Activated CD8-positive, alpha-beta memory T cell treated with anti-CD3 and anti-CD28 coated beads, Interleukin-2, amount 50 U/mL, for 24 hours (primary cell): ENCODE results near the gene AMOTL2.

Experiments
- DNase-seq: peaks from one replicate; pipeline ENCODE4 v3.0.0-alpha.2; 2020; ENCODE audit errors: extremely low read depth

The AMOTL2 gene

DNA sequence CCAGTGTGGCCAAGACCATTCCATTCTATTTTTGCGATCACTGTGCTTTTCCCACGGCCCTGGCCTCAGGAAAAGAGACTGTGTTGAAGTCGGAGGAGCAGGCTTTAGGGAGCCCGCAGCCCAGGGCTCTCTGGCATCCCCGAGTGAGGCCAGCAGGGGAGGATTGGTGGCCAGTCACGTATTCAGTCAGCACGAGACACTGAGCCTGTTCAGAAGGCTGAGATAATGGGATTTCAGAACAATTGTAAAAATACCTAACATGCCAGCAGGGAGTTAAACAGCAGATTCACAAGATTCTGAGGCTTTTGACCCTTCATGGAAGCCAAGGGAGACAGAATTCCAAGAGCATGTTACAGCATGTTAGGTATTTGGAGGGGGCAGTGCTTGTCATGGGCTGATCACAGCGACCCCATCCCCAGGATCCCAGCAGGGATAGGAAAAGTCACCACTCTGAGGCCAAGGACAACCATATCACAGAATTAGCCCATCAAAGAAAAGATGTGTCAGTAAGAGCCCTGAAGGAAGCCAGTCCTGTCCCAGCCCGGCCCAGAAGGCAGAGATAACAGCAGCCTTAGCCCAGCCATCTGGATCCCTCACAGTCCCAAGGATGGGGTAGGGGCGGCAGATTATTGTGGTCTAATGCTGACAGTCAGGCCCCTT lies 40.6 kb downstream of the AMOTL2 start:
- DNase-seq = no peak

DNA sequence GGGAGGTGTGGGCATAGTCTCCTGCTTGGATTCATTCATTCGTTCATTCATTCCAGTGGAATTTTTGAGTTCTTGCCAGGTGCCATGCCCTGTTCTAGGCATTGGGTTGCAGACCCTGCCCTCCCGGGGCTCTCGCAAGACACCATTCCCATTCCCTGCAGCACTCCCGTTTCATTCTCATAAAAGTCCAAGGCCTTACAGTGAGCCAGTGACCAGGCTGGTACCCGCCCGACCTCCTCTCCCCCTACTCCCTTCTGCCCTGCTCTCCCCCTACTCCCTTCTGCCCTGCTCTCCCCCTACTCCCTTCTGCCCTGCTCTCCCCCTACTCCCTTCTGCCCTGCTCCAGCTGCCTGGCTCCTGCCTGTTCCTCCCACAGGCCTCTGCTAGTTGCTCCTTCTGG lies 41.9 kb downstream of the AMOTL2 start:
- DNase-seq = no peak

DNA sequence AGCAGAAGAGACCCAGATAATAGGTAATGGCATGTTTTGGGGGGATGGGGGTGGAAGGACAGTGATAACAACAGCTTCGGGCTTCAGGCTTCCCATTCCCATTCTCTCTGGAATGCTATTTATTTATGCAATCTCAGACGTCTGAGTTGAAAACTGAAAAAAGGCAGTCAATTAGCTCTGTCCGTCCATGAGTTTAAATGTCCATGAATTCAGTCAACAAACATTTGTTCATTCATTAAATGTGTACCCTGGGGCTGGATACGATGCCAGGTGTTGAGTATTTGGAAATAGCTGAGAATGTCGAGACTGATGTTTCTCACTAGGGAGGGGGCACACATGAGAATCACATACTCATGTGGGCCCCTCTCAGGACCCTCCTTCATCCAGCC lies 42.4 kb downstream of the AMOTL2 start:
- DNase-seq = no peak

DNA sequence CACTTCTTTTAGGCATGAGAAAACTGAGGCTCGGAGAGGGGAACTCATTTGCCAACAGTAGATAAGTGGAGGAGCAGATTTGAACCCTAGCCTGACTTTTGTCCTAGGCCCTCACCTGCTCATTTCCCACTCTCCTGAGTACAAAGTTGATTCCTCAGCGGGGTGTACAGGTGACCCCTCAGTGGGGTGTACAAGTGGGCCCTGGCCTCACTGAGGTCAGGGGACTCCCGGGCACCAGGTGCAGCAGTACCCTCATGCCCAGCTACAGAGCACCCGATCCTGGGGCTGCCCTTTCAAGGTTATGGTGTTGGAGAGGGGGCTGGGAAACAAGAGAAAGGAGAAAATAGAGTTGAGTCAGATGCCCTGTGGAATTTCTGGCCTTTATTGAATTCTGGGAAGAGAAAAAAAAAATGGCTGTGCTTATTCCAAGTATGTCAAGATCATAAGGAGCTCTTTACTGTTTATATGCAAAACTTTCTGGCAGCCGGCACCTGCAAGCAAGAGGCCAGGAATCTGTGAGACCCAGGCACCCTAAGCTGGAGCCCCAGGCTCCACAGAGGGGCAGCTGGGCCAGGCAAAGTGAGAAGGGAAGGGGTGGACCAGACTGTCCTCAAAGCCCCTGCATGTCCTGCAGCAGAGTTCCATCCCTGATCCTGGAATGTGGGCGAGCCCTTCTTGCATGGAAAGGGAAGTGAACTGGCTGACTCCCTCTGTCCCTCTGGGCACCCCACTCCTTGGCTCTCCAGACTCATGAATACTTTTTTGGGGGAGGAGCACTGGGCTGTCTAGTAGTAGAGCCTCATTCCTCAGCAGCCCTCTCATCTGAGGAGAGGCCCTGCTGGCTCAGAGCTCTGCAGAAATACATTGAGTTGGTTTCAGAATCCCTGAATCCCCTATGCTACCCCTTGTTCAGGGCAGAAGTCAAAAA lies 43.1 kb downstream of the AMOTL2 start:
- DNase-seq = no peak

DNA sequence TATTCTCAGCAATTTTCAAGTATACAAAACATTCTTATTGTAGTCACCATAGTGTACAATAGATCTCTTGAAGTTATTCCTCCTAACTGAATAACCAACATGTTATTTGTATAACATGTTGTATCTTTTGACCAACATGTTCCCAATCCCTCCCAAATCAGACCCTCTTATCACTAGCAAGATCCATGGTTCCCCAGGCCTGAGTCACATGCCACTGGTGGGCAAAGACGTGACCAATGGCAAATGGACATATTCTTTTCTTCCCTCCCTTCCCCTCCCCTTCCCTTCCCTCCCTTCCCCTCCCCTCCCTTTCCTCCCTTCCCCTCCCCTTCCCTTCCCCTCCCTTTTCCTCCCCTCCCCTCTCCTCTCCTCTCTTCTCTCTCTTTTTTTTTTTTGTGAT lies 45.4 kb downstream of the AMOTL2 start:
- no peak for DNase-seq

DNA sequence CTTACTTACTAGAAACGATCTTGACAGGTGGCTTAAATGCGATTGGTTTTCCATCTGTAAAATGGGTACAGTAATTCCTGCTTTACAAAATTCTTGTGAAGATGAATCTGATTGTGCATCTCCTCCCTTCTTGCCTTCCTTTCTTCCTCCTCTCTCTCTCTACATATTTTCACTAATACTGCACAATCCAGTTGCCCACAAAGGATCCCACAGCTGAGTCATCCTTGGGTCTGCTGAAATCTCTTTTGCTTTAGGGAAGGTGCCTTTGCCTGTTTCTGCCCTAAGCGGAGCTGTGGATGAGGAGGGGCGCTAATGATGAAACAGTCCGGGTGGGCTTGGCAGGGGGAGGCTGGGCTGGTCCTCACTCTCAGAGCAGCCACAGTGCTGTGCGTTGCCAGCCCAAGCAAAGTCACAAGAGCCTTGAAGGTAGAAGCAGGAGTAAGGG lies 46.1 kb downstream of the AMOTL2 start:
- no peak for DNase-seq

DNA sequence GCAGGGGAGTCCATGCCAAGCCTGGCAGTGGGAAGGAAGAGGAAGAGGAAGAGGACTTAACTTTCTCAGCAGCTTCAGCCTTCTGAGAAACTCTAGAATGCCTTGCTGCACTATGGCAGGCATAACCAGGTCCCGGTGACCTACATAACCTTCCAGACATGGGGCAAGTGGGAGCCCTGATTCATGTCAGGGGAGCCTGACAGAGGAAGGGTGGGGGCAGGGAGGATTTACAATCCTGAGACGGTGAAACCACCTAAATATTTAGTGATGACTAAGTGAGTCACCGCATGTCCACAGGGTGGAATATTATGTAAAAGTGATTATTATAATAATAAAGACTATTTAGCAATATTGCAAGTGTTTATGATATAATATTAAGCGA lies 46.7 kb downstream of the AMOTL2 start:
- no peak for DNase-seq

DNA sequence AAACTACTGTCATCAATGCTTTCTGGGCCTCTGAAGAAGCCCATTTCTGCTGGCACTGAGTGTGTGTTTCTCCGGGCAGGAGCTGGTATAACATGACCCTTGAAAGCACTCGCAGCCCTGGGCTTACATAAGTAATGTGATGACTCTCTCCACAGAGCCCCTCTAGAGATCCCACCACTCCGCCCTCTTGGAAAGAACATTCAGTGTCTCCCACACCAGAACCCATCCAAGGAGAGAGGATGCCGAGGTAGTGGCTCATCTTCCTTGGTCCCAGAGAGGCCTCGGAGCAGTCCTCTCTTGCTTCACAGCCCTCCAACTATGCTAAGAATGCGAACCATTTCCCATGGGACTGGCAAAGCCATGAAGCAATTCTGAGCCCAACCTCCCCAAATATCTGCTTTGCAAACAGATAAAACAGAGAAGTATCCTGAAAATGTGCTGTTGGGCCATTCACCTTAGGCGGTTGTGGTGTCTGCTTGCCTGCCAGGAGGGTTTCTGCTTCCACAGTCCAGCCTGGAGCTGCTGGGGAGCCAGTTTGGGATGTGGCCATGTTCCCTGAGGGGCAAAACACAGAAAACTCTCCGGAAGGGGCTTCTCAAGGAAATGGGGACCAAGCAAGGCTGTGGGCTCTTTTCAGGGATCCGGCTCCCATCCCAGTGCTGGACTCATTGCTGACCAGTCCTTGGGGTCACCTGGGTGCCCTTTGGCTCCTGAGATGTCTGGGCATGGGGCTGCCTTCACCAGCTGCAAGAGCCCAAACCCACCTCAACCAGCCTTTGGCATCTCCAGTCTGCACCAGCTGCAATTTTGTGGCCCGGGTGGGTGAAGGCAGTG lies 47.3 kb downstream of the AMOTL2 start:
- no peak for DNase-seq

DNA sequence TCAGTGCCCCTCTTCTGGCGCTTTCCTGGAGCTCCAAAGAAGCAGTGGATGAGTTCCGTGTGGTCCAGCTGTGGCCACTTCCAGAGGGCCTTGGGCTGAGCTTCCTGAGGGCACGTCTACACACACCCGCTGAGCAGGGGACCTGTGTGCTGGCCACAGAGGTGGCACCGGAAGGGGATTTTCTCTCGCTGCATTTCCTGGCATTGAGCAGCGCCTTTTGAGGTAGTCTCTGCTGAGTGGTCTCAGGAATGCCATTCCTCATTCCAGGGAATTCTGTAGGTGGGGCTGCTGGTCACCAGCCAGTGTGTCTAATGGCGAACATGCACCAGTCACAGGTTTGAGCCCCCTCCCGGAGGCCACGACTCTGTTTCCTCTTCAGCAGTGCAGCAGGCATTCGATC lies 48.1 kb downstream of the AMOTL2 start:
- no peak for DNase-seq

DNA sequence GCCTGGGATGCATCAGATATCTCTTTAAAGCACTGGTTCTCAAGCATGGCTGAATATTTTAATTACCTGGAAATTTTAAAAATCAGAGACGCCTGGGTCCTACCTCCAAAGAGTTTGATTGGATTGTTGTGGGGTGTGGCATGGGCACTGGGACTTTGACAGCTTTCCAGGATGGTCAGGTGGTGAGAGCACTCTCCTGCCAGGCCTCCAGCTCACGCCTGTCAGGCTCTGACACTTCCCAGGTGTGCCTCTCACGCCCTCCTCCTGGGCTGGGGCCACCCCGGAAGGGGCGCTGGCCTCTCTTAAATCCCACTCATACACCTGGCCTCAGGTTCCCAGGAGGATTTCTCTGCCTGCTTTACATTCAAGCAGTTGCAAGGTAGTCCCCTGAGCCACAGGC lies 48.5 kb downstream of the AMOTL2 start:
- no peak for DNase-seq

DNA sequence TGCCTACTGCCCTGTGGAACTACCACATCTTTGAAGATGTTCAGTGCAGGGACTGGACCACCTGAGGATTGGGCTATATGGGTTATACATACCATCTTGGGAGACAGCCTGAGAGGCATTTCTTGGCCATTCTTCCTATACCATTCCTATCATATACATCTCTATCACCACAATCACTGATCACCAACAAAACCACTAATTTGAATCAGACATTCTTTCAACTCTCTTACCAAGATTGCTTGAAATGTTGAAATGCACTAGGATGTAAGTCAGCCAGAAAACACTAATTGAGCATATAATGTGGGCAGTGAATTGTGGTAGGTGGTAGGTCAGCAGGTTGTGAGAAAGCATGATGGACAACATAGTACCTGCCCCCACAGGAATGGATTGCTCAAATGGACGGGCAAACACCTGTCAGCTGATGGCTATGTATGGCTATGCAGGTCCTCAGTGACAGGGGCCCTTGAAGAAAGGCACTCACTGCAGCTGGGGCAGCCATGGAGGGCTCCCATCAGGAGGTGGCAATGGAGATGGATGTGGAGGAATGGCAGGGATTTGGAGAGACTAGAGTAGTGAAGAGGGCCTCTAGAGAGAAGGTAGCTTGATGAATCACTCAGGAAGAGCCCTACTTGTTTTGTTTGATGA lies 49.1 kb downstream of the AMOTL2 start:
- no peak for DNase-seq

DNA sequence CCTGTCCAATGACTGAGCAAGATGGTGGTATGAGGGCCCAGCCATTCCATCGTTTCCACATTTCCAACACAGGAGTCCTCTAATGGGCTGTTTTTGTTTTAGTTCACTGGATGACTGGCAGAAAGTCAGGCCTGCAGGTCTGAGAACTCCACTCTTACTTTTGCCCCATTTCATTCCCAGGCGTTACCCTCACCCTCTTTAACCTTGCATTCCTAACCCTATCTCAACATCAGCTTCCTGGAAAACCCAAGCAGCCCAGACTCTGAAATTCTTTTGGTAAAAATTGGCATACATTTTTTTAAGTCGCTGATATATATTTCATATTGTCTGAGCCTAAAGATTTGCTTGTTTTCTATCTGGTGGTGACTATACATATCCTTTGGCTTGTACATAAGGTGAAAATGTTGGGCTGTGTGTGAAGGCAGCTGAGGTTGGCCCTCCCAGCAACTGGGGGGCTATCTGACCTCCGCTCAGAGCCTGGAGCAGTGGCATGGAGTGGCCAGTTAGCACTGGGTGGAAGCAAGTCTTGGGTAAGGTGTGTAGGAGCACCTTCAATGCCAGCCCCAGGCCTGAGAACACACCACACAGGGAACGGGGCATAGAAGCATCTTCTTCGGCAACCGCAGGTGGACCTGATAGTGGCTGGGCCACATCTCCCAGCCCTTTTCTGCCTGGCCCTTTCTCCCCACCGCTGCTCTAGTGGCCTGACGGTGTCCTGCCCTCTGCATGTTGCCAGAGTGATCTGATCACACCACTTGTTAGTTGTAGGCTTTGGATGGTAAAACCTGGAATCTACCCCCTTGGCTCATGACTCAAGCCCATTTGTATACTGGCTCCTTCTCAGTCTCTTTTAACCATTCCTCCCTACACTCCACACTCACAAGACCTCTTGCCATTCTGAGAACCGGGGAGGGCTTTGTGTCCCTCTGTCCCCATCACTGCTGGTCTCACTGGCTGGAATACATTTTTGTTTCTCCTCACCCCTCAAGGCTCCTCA lies 50.0 kb downstream of the AMOTL2 start:
- DNase-seq = no peak

DNA sequence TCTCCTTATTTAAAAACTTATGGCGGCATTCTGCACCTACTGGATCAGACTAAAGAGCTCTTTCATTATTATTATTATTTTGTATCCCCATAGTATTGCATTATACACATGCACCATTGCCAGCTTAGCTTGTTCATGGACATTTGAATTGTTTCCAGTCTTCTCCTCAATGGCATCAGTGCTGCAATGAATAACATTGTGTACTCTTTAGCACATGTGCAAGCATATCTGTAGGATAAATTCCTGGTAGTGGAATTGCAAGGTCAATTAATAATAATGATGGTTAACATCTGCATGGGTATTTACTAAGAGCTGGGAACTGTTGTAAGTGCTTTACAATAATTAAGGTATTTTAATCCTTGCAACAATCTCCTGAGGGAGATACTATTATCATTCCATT lies 52.0 kb downstream of the AMOTL2 start:
- no peak for DNase-seq

DNA sequence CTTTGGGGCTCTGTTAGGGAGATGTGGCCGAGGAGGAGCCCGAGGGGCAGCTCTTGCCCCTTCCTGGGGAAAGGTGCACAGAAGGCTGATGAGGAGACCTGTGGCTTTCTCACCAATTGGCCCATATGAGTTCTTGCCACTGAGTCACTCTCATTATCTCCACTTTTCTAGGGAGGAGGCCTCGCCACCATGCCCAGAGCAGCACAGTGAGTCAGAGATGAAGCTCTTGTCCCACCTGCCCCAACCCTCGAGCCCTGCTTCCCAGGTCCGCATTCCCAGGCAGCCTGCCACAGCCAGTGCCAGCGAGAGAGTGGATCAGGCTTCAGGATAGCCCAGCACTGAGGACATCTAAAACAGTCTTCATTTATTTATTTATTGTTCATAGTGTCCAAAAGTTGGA lies 53.5 kb downstream of the AMOTL2 start:
- DNase-seq = no peak

DNA sequence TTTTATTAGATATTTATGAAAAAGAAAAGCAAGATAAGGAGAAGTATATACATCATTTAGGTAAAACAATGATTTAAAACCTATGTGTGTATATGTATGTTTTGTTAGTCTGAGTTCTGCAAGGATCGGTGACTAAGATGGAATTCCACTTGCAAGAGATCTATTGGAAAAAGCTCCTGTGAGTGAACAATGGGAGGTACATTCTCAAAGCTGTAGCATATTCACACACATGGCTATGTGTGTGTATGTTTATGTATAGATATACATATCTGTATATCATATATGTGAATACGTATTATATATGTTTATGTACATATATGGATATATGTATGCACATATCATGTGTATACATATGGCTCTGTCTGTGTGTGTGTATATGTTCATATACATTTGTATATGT lies 54.3 kb downstream of the AMOTL2 start:
- no peak for DNase-seq

DNA sequence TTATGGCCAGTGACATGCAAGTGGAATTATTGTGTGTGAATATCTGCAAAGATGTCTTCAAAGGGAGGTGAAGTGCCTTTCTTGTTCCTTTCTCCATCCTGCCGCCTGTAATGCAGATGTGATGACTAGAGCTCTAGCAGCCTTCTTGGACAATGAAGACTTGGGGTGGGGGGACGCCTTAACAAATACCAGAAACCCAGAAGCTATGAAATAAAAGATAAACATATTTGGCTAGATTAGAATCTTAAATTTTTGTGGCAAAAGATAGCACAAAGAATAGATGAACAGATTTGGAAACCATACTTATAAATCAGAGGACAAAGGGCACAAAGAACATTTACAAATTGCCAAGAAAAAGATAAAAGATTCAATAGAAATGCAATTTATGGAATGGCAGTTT lies 56.1 kb downstream of the AMOTL2 start:
- DNase-seq = no peak

DNA sequence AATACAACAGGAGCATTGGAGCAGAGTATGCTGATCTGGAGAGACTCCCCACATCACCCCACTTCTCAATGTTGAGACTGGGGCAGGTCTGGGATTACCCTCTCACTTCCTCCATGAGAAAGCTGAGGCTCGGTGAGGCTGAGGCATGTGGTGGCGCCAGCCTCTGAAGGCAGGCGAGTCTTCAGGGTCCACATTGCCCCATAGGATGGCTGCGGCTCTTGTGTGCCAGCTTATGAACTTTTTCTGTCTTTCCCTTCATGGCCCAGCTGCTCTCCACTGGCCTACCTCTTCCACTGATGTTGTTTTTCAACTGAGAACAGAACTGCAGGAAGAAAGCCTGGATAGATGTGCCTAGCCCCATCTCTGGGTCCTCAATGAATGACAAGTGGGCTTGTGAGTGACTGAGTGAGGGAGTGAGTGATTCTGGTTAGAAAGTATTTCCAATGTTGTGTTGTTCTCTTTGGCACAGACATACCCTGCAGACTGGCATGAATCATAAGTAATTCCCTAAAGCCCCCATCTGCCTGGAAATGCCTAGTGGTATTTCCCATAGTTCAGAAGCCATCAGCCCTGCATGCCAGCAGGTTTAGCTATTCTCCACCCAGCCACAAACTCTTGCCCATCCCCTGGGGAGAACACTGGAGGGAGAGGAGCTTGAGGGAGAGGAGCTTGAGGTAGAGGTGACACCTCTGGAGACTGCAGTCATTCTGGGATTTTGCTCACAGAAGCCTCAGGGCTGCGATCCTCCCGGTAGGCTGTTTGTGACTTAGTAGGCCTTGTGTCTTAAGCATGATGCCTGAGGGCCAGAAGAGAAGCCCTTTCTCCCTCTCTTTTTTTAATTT lies 56.9 kb downstream of the AMOTL2 start:
- DNase-seq = no peak

DNA sequence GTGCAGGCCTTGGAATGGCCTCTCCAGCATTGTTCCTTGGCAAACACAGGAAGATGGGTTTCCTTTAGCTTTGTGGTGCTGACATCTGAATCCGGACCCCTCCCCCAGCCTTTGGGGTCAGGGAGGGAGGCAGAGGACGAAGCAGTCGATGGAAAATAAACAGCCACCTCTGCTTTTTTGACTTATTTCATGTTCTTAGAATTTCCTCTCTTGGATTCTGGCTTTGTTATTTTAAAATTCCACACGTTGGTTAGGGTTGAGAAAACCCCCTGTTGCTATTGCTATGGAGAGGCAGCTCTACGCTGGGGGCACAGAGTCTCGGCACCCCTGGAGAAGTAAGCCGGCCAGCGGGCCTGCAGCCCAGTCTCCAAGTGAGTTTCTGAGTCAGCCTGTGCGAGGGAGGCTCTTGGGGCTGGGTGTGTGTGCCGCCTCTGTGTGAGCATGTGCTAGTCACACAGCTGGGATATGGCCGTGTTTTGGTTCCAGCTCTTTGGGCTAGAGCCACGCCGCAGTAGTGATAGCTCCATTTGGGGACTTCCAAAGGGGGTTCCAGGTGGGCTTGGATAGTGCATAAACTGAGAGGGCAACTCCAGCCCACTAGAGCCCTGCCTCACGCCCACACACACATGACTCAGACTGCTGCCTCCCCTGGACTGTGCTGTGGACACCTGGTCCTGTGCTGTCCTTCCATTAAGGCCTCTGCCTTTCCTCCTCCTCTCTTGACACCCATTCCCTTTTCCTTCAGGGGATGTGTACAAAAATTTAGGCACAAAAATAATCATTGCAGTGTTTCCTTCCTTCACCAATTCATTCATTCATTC lies 58.8 kb downstream of the AMOTL2 start:
- DNase-seq = no peak
